Caco-2 (cell line): ENCODE data around the gene BCL2L11. TPM values are rescaled to one million over a fixed set of nuclear protein-coding genes. Genes with fewer than 3 reads are reported as not detected.

Experiments used
- BruUV-seq: library from RNA; stranded (reverse); fragments of 400-500 nt; replicated peaks from 2 replicates; lab custom pipeline; 2021; lab: Mats Ljungman, UMichigan
- CTCF ChIA-PET: fragments of 300-600 bp; sonication (Branson Sonifier 250); formaldehyde crosslinking; loops from one replicate; lab custom pipeline; 2022; ENCODE audit warnings: antibody characterized with exemption; lab: Charles Lee
- POLR2A ChIA-PET: fragments of 300-600 bp; sonication (Branson Sonifier 250); formaldehyde crosslinking; loops from one replicate; lab custom pipeline; 2022; ENCODE audit warnings: antibody characterized with exemption; lab: Charles Lee
- DNase-seq, 2 experiments: peaks; one replicate each; pipeline versions ENCODE4 v3.0.0 to v3.0.0-alpha.2; 2020 to 2022
- H3K27me3 ChIP-seq: replicated peaks from 2 replicates; pipeline ENCODE4 v1.6.0; 2011; ENCODE audit warnings: low read length; ENCODE audit not compliant: control insufficient read depth, insufficient read depth
- H3K36me3 ChIP-seq: 2 replicates; pipeline ENCODE4 v1.5.1; 2011; ENCODE audit warnings: low read length; ENCODE audit not compliant: control insufficient read depth, insufficient read depth
- H3K4me1 ChIP-seq: fragments of 250-450 bp; sonication (Bioruptor Pico); 2 replicates; pipeline ENCODE4 v1.5.1; 2020; ENCODE audit warnings: mild to moderate bottlenecking
- H3K4me3 ChIP-seq: 2 replicates; pipeline ENCODE4 v1.5.1; 2011; ENCODE audit warnings: low read depth, mild to moderate bottlenecking, control low read depth, low read length
- H3K9me3 ChIP-seq: fragments of 250-450 bp; sonication (Bioruptor Pico); 2 replicates; pipeline ENCODE4 v1.5.1; 2020; ENCODE audit warnings: mild to moderate bottlenecking, moderate library complexity
- H3K27ac Mint-ChIP-seq: one replicate; pipeline ENCODE4 v1.8.0; 2022; ENCODE audit warnings: mixed read lengths; ENCODE audit not compliant: unreplicated experiment
- H3K27me3 Mint-ChIP-seq: one replicate; pipeline ENCODE4 v1.8.0; 2022; ENCODE audit warnings: mixed read lengths; ENCODE audit not compliant: insufficient read depth, unreplicated experiment
- H3K36me3 Mint-ChIP-seq: one replicate; pipeline ENCODE4 v1.8.0; 2022; ENCODE audit warnings: mild to moderate bottlenecking, mixed read lengths; ENCODE audit not compliant: insufficient read depth, unreplicated experiment
- H3K4me1 Mint-ChIP-seq: one replicate; pipeline ENCODE4 v1.8.0; 2022; ENCODE audit warnings: low read depth, mixed read lengths; ENCODE audit not compliant: unreplicated experiment
- H3K4me3 Mint-ChIP-seq: one replicate; pipeline ENCODE4 v1.8.0; 2022; ENCODE audit warnings: mild to moderate bottlenecking, moderate library complexity, mixed read lengths; ENCODE audit not compliant: unreplicated experiment
- H3K9me3 Mint-ChIP-seq: one replicate; pipeline ENCODE4 v1.8.0; 2022; ENCODE audit warnings: mixed read lengths; ENCODE audit not compliant: unreplicated experiment
- CTCF ChIP-seq, 2 experiments: fragments of 200-600 bp in 1 of 2; IDR thresholded peaks; 1 replicate in 1 of 2; 2 replicates in 1 of 2; pipeline versions ENCODE4 v1.5.1 to v1.8.0; 2011 to 2022; ENCODE audit warnings: antibody characterized with exemption in 1 of 2, control low read depth in 1 of 2, inconsistent platforms in 1 of 2, low read depth in 1 of 2, low read length in 1 of 2, mild to moderate bottlenecking in 1 of 2, moderate library complexity in 1 of 2; ENCODE audit not compliant: insufficient read depth in 1 of 2, severe bottlenecking in 1 of 2, unreplicated experiment in 1 of 2
- intact Hi-C: fragments of 100-400 bp; cut with micrococcal nuclease; formaldehyde crosslinking; loops from one replicate; pipeline ENCODE4 v1.10.0; 2022; ENCODE audit not compliant: unreplicated experiment
- total RNA-seq: library from RNA; stranded (reverse); gene quantifications from 2 replicates; pipeline ENCODE4 v1.2.3, GENCODE V29; 2022

Gene BCL2L11
- total RNA-seq, 1 experiment from 2014 or later = 28.9 TPM

- H3K9me3 ChIP-seq = no peaks in the 10 kb centered on the region
- intact Hi-C loops = no loop called here
- H3K36me3 ChIP-seq = peaks cover 7% of the 10 kb centered on the region
- Mint-ChIP-seq H3K4me3 (no peak overlapping the region), H3K27ac (no peak overlapping the region), H3K36me3 (peaks cover 58% of the 10 kb centered on the region), H3K9me3 (no peaks in the 10 kb centered on the region), H3K4me1 (peaks cover 12% of the 10 kb centered on the region), H3K27me3 (no peaks in the 10 kb centered on the region)
- no TSS peak for BruUV-seq
- no peaks in the 10 kb centered on the region for H3K27me3 ChIP-seq
- H3K4me3 ChIP-seq = no peak overlapping the region
- ChIA-PET POLR2A (no interaction called here), CTCF (interaction anchor here (2.2 kb wide), 1 partner anchor 14 kb away, joined by 5 read pairs; the partner anchor contains the start of gene BCL2L11)
- peak in 1 of 2 experiments; percentile 27 for TF ChIP-seq CTCF (IDR thresholded peaks at IDR 0.05; ENCODE audit: insufficient read depth in 1 of 2, low read depth in 1 of 2, low read length in 1 of 2, severe bottlenecking in 1 of 2, unreplicated experiment in 1 of 2)
- no peak for DNase-seq
- no peaks in the 10 kb centered on the region for H3K4me1 ChIP-seq
These were observed 13.3 kb downstream of the BCL2L11 start for GRCh38 chr2:111134055-111134454.

- no peak for TF ChIP-seq CTCF (IDR thresholded peaks at IDR 0.05; ENCODE audit: insufficient read depth in 1 of 2, low read depth in 1 of 2, low read length in 1 of 2, severe bottlenecking in 1 of 2, unreplicated experiment in 1 of 2)
- Mint-ChIP-seq H3K4me1 (peaks cover 12% of the 10 kb centered on the region), H3K27me3 (no peaks in the 10 kb centered on the region), H3K36me3 (peaks cover 48% of the 10 kb centered on the region), H3K9me3 (no peaks in the 10 kb centered on the region), H3K4me3 (no peak overlapping the region), H3K27ac (no peak overlapping the region)
- ChIA-PET POLR2A (no interaction called here), CTCF (no interaction called here)
- Histone ChIP-seq H3K36me3 (peaks cover 6% of the 10 kb centered on the region), H3K27me3 (no peaks in the 10 kb centered on the region), H3K9me3 (no peaks in the 10 kb centered on the region), H3K4me1 (no peaks in the 10 kb centered on the region), H3K4me3 (no peak overlapping the region)
- DNase-seq = no peak
- intact Hi-C loops = no loop called here
- BruUV-seq = no TSS peak
These were observed 14.7 kb downstream of the BCL2L11 start for GRCh38 chr2:111135237-111135909.

- DNase-seq = peak in 1 of 2 experiments; percentile 34
- H3K4me3 ChIP-seq = no peak overlapping the region
- H3K27ac Mint-ChIP-seq = no peak overlapping the region
- peaks cover 6% of the 10 kb centered on the region for H3K36me3 ChIP-seq
- ChIA-PET CTCF (no interaction called here), POLR2A (no interaction called here)
- no peaks in the 10 kb centered on the region for H3K27me3 Mint-ChIP-seq
- H3K9me3 ChIP-seq = no peaks in the 10 kb centered on the region
- no TSS peak for BruUV-seq
- H3K4me3 Mint-ChIP-seq = no peak overlapping the region
- peaks cover 12% of the 10 kb centered on the region for H3K4me1 Mint-ChIP-seq
- peaks cover 43% of the 10 kb centered on the region for H3K36me3 Mint-ChIP-seq
- no peaks in the 10 kb centered on the region for H3K4me1 ChIP-seq
- peak in 1 of 2 experiments; percentile 20 for TF ChIP-seq CTCF (IDR thresholded peaks at IDR 0.05; ENCODE audit: insufficient read depth in 1 of 2, low read depth in 1 of 2, low read length in 1 of 2, severe bottlenecking in 1 of 2, unreplicated experiment in 1 of 2)
- intact Hi-C loops = no loop called here
- H3K27me3 ChIP-seq = no peaks in the 10 kb centered on the region
- no peaks in the 10 kb centered on the region for H3K9me3 Mint-ChIP-seq
These were observed 15.2 kb downstream of the BCL2L11 start for GRCh38 chr2:111135910-111136297.
